Mesenteric fat pad (tissue), 1 donor: ENCODE measurements around the gene LARP4B. TPM values are rescaled to one million over a fixed set of nuclear protein-coding genes. Genes with fewer than 3 reads are reported as not detected.

Source experiments
- DNase-seq: peaks from one replicate; pipeline ENCODE4 v3.0.0-alpha.2; 2020; ENCODE audit warnings: low spot score
- total RNA-seq: library from RNA; stranded (reverse); fragmentation: NEBNext Ultra II Directional; extraction: Animal tissue kit (Norgen Biotek cat#: 25700); gene quantifications from one replicate; pipeline ENCODE4 v1.2.1, GENCODE V29; 2021
- donor health status: DM: yes; HTN: yes; CAD: no.

Gene LARP4B
- total RNA-seq, 1 donor from 2014 or later, result 74.7 TPM

- DNase-seq, result no peak
Observed at GRCh38 chr10:836782-837181, 94.7 kb downstream of the LARP4B start.

GRCh38 chr10:834493-834892 is 97.0 kb downstream of the LARP4B start:
- DNase-seq, result no peak

DNA sequence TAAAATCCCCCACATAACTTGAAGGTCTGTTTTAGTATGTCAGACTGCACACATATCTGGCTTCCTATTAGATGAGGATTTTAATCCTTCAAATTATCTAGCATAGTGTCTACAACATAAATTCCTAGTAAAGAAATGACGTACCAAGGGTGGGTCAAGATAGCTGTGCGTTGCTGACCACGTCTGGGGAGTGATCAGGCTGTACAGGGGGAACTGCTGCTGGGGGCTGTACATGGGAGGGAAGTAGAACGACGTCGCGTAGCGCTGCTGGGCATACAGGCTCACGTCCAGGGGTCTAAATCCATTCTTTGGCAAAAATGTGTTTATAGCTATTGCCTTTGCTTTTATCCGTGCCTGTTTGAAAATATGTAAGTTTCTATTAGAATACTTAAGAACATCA is 102.3 kb downstream of the LARP4B start:
- no peak for DNase-seq

- DNase-seq, result no peak
Observed at GRCh38 chr10:828191-828590, 103.3 kb downstream of the LARP4B start.

GRCh38 chr10:824946-825345 is 106.6 kb downstream of the LARP4B start:
- DNase-seq, result no peak

GRCh38 chr10:824497-824896 is 107.0 kb downstream of the LARP4B start:
- DNase-seq, result no peak

- peak; percentile 30 for DNase-seq
Observed at GRCh38 chr10:822661-823367, 108.7 kb downstream of the LARP4B start.

GRCh38 chr10:822197-822596 is 109.3 kb downstream of the LARP4B start:
- DNase-seq, result no peak

DNA sequence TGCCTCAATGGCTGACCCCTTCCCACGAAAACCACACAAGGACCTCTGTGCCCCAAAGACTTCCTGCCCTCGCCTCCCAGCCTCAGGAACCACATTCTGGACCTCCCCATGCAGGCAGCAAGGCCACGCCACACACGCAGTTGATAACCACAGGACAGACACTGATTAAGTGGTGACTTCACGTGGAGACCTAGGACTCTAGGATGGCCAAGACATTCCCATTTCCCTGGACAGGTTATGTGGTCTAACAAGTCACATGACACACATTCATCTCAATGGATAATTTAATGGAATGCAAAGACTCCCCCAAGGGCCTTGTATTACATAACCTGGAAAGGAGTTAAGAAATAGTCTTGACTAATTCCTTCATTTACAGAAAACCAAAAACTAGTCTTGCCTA is 110.2 kb downstream of the LARP4B start:
- no peak for DNase-seq

- DNase-seq, result no peak
Observed at GRCh38 chr10:819816-820215, 111.7 kb downstream of the LARP4B start.

GRCh38 chr10:819326-819725 is 112.2 kb downstream of the LARP4B start:
- no peak for DNase-seq

DNA sequence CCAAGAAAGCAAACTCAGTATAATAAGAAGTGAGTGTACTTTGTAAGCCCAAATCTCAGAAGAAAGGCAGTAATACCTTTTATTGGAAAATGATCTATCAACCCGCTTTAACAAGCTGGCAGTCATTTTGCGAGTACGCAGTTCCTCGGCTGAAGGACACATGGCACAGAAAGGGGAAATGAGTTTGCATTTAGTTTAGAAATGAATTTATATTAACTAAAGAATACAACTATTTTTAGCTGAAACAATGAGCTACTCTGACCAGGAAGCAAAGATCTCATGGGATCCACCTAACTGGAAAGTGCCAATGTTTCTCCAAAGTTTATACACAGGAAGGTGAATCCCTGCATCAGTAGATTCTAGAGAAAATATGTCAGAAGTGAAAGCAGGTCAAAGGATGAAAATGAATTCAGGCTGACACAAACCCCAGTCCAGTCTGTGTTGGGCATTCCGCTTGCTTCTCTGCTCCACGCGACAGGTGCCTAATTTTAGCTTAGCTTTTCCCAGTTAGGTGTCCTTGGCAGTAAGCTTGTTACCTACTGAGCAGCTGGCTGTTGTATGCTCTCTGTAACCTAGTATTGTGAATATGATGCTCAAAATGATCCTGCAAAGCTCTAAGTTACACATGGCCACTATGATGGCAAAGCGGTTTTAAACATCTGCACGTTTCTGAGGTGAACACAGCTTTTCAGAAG is 112.8 kb downstream of the LARP4B start:
- DNase-seq, result no peak

- no peak for DNase-seq
Observed at GRCh38 chr10:818010-818409, 113.5 kb downstream of the LARP4B start.

- DNase-seq, result no peak
Observed at GRCh38 chr10:817371-817770, 114.1 kb downstream of the LARP4B start.

DNA sequence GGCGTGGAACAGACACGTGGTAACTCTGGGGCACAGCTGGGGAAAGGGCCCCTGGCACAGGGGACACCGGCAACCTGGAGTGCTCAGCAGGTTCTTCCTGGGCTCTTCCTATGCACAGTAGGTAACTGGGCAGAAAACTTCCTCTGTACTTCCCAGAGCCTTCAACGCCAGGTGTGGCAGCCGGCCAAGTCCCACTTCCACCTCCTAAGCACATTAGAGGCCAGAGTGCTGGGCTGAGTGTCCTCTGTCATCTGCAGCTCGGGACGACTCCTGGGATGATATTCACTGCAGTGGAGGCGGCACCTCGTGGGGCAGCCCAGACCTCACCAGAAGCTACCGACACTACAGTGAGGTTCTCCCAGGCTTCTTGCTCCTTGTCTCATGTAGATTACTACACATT is 114.5 kb downstream of the LARP4B start:
- peak; percentile 75 for DNase-seq

DNA sequence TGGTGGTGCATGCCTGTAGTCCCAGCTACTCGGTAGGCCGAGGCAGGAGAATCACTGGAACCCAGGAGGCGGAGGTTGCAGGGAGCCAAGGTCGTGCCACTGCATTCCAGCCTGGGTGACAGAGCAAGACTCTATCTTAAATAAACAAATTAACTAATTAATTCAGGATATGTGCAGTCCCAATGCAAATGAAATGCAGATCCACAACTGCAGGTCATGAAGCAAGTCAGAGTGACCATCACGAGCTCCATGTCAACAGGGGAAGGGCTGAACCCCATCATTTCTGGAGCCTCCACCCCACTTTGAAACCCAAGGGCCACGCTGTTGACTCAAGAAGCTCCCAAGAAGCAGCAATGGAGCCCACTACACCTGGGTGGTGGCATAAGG is 115.4 kb downstream of the LARP4B start:
- DNase-seq, result peak; percentile 16

GRCh38 chr10:815338-816090 is 116.0 kb downstream of the LARP4B start:
- DNase-seq, result peak; percentile 49

DNA sequence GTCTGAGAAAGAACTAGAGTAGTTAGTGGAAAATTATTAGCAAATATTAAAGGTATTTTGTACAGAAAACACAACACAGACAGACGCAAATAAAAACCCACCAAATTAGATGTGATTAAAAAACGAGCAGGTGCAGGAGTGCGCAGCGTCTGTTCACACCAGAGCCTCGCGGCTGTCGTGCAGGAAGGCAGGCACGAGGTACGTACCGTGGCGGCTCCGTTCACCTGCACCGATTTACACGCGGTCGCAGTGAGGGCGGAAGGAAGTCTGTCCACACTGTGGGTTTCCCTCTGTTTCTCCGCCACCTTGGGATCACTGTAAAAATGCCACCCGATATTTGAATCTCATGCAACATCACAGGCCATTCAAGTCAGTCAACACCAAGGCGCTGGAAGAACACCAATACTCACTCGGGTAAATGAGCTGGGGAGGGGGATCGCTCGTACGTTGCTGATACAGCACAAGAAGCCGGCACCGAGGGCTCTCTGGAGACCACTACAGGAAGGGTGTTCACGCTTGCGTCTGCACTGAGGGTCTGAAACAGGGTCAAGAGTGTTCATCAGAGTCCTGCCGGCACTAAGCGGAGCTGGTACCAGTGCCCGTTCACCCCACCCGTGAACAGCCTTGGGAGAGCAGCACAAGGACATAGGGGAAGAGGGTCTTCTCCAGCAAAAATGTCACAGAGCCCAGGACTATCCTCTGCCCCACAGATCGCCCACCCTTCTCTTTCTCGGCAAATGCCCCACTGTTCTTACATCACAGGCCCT is 116.8 kb downstream of the LARP4B start:
- DNase-seq, result peak; percentile 87

- peak; percentile 24 for DNase-seq
Observed at GRCh38 chr10:813286-813685, 118.2 kb downstream of the LARP4B start.

DNA sequence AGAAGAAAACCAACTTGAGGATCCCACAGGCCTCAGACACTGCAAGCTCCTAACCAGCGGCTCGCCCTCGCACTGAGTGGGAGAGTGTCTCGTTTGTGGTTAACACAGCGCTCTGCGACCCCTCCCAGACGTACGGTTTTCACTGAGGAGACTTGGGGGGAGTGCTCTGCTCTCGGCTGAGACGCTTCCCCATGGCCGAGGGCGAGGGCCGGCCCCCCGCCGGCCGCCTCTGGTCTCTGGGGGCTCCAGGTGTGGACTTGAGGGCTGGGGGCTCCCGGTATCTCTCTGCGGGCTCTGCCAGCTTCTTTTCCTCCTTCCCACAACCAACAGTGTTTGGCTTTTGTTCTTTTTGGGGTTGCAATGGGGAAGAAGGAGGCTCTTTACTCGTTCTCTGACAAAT is 118.7 kb downstream of the LARP4B start:
- peak; percentile 84 for DNase-seq

DNA sequence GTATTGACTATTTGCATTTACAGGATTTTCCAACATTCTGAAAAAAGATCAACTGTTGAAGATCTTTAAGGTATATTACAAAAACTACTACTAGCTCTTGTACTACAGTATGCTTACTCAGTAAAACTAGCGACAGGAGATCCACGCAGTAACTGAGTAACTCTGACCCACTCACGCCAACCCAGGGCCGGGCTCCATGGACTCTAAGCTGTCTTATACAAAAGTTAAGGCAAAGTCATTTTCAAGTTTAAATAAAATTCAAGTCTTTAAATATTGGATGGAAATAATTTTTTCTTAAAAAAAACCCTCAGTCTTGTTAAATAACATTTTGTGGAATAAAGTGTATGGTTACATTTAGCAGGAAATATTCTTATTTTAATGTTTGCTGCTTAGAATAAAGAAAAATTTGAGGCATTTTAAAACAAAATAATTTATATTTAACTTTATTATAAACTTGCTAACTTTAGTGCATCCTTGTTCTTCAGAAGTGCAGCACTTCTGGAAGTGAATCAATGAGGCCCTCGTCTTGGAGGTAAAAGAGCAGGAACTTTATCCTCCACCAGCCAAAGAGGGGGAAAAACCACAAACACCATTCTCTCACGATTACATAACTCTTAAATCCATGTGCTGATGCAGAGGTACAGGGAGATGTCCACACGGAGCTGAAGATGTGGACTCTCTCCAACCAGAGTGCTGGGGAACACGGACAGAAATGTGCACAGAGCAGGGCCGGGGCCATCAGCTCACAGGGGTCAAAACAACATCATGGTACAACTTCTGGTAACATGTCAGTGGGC is 119.9 kb downstream of the LARP4B start:
- DNase-seq, result peak; percentile 60
